NCI-H1694 (cell line): Measurements from ENCODE around the gene MGME1.

Experiments
- DNase-seq: peaks from one replicate; lab custom pipeline; 2025; lab: John Stamatoyannopoulos, UW

The MGME1 gene, protein sequence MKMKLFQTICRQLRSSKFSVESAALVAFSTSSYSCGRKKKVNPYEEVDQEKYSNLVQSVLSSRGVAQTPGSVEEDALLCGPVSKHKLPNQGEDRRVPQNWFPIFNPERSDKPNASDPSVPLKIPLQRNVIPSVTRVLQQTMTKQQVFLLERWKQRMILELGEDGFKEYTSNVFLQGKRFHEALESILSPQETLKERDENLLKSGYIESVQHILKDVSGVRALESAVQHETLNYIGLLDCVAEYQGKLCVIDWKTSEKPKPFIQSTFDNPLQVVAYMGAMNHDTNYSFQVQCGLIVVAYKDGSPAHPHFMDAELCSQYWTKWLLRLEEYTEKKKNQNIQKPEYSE

DNA sequence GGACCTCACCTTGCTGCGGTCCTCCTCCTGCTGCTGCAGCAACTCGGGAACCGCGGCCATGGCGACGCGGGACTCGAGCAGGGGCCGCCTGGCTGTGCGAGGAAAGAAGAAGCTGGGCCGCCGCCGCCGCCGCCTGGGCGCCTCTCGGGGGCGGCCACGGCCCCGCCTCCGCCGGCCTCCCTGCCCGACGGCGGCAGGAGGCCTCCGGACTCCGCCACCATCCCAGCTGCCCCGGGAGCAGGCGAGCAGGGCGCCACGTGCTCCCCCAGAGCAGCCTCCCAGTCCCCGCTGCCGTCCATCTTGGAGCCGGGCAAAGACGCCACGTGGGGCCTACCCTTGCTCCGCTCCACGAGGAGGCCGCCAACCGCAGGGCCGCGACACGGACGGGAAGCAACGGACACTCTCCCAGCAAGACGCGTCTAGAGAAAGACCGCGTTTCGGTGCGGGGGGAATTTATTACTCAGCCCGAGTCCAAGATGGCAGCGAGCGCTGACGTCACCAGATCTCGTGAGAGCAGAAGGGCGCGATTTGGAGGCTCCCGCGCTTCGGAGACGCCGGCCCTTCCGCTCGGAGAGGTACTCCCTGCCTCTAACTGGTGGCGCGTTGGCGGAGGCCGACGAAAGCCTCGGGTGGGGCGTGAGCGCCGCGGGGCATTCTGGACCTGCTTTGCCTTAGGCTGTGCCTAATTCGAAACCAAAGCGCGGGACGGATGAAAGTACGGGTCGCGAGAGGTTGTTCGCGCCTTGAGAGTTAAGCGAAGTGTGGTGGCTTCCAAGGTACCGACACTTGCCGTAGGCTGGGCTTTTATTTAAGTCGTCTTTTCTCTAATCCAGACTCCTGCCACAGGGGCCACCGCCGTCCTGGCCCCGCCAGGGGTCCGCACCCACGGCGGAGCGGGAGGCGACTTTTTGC is at the start of gene MGME1, which contains the start of gene SNX5:
Gene MGME1 (plus strand): TSS at position 653 of the 912 bp plus-strand sequence. CDS start 842 bp downstream, outside the sequence.
Gene SNX5 (minus strand): TSS at position 429 of the 912 bp plus-strand sequence. CDS start 369 bp downstream, at position 60.
- DNase-seq: peak; percentile 94

DNA sequence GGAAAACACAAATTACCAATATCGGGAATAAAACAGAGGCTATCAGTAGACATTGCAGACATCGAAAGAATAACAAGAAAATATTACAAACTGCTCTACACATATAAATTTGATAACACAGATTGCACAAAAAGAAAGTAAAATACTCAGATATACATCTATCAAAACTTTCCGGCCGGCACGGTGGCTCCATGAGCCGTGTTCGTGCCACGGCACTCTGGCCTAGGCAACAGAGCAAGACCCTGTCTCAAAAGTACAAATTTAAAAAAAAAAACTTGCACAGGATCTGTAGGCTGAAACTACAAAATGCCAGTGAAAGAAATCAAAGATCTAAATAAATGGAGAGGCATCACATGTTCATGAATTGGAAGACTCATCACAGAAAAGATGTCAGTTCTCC is 49.7 kb upstream of the MGME1 start:
- no peak for DNase-seq

DNA sequence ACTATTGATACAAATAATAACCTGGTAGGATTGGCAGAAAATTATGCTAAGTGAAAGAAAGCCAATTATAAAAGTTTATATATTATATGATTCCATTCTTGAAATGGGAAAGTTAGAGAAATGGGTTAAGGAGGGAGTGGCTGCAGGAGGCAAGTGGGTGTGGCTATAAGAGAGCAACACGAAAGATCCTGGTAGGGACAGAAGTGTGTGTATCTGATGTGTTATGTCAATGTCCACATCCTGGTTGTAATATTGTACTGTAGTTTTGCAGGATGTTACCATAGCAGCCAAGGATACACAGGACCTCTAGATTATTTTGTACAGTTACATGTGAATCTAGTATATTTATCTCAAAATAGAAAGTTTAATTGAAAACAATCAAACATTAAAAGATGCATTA is 47.0 kb upstream of the MGME1 start:
- DNase-seq: no peak

DNA sequence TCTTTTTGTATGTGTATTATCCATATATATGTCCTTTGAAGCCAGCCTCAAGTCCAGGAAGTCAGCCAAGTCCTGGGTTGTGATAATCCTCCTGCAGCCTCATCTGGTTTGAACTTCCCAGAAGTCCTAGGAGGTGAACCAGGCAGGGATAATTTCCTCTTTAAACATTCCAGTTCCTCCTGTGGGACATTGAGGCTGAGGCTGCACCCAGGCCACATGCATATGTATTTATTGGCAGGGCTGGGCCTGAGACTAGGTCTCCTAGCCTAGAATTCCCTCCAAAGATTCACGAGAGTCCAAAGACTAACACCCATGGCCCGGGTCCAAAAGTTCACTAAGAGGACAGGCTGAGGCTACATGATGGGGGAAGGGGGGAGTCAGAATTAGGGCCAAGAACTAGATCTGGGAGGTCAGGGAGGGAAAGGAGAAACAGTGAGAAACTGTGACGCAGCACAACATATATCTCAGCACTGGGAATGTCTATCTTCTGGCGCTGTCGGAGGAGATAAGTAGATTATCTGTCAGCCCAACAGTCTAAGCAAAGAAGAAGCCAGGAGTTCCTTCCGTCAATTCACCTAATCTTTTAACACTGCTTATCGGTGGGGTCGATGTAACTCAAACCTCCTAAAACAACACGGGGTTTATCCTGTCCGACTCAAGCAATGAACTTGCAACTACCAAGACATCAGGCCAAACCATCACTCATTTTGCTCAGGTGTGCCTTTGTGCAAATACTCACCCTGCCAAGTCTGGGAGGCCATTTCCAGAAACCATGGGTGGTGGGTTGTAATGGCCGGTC is 43.5 kb upstream of the MGME1 start:
- DNase-seq: no peak

DNA sequence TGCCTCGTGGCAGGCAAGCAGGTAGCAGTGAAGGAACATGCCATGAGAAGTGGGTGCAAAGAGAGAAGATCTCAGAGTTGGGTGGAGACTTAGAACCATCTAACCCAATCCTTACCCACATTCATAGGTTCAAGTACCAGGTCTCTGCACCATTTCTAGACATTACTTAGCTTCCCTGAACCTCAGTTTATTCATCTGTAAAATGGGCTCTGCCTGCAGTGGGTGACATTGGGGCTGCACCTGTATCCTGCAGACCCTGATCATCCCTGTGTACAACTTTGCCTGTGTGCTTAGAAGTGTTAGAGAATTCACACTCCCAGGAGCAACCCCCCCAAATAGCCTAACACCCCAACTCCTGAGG is 42.9 kb upstream of the MGME1 start:
- no peak for DNase-seq

DNA sequence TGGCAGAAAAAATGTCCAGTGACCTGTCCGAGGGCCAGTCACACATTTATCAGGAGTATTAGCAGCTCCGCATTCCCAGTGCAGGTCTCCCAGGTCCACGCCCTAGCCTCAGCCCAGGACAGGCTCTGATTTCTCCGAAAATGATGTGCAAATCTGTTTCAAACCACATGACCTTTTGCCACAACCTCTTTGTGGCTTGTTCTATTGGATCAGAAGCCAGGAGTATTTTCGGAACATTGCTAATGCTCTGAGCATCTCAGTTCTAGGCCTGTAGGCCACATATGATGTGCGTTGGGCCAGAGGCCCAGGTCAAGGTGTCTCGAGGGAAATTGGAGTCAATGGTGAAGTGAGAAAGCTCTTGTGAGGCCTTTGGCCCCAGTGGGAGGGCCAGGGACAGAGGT is 40.6 kb upstream of the MGME1 start:
- DNase-seq: no peak

DNA sequence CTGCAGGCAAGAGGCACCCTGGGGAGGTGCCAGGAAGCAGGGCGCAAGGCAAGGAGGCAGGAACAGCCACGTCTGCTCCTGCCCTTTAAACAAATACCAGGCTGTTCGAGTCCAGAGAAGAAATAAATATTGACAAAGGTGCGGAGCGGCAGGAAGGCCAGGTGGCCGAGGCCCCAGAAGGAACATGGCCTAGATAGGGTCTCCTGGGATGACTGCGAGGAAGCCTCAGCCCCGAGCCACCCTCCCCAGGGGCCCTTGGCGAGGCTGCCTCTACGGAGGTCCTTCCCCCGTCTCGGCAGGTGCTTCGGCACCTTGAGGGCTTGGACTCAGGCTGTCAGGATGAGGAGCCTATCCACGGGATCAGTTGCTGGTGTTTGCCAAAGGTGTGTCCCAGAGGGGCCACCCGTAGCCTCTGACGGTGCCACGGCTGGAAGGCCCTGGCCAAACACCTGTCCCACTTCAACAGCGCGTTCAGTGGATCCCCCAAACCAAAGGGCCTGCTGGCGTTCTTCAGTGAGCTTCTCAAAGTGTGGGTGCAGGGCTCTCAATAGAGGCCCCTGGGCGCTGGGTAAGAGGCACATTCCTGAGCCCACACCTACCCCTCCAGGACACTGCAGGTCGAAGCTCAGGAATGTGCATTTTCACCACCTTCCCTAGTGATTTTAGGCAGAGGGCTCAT is 40.0 kb upstream of the MGME1 start:
- no peak for DNase-seq

DNA sequence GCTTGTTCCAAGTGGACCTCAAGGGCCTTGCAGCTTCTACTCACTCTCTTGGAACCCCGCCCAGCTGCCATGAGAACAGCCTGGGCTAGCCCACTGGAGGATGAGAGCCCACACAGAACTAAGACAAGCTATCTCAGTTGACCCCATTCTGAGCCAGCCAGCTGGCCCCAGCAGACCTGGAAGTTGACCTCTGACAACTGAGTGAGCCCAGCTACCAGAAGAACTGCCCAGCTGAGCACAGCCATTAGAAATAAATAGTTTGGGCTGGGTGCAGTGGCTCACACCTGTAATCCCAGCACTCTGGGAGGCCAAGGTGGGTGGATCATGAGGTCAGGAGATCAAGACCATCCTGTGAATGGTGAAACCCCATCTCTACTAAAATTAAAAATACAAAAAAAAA is 37.3 kb upstream of the MGME1 start:
- DNase-seq: no peak

DNA sequence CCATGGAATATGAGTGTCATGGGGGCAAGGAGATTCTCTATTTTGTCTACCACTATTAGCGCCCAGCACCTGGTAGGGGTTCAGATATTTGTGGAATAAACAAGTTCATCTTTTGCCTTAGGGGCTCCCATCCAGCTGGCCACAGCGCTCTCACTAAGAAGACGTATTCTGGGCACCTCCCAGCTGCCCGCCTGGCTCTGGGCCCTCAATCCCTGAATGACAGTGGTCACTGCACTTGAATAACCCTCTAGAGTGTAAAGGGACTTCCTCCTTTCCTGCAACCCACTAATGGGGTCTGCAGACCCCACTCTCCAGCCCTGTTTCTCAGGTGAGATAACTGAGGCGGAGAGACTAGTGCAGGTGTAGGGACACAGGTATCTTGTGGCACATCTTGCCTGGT is 36.4 kb upstream of the MGME1 start:
- DNase-seq: no peak

DNA sequence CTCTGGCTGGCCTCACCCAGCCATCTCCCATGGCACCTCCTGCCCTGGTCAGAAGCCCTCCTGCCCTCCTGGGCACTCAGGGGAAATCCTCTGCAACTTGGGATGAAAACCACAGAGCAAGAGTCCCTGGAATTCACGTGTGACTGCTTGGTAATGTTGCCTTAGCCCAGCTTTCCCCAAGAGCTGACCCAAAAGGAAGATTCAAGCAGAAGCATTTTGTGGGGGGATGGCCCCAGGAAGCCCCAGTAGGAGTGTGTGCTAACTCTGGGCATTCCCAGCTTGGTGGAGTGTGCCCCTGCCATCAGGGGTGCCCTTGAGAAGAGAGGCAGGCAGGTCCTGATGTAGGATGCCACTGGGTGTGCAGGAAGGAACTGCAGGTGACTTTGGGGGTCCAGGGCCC is 35.7 kb upstream of the MGME1 start:
- no peak for DNase-seq

DNA sequence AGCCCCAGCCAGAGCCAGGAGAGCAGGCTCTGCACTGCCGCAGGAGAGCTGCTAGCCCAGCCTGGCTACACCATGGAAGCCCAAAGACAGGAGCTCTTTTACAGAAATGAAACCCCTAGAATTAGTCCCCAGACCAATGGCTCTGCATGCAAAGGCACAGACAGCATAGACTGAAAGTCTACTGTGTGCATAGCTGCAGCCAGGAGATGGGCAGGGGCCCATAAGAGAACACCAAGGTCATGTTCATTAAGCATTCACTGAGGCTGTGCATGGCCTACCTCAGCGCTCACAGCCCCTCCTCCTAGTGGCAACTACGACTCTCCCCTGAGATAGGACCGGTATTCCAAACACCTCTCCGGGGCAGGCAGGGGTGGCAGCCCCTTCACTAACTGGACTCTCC is 35.1 kb upstream of the MGME1 start:
- DNase-seq: no peak

DNA sequence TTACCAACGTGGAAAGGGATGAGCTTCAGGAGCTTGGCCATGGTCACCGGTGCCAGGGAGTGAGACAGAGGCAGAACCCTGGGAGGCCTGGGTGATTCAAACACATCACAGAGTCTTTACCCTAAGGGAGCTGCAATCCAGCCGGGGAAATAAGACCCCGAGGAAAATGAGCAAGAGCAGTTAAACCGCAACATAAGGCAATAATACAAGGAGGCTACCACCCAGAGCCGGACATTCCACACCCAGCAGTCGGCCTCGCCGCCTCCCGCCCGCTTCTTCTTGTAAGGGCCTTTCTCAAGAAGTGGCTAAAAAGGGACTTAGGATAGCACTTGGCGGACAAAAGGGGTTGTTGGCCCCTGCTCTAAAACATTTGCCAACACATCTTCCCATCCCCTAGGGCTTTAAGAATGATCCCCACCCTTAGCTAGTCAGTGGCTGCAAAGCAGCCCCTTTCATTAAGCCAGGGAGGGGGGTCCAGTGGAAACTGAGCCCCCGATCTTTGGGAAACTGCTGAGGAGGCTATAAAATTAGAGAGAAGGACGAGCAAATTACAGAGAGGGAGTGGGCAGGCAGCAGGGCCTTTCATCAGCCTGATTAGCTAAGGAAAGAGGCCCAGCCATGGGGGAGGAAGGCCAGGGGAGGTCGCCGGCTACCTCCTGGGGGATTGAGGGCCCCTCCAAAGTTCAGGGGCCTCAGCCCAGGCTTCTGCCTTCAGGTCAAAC is 34.5 kb upstream of the MGME1 start:
- DNase-seq: no peak

DNA sequence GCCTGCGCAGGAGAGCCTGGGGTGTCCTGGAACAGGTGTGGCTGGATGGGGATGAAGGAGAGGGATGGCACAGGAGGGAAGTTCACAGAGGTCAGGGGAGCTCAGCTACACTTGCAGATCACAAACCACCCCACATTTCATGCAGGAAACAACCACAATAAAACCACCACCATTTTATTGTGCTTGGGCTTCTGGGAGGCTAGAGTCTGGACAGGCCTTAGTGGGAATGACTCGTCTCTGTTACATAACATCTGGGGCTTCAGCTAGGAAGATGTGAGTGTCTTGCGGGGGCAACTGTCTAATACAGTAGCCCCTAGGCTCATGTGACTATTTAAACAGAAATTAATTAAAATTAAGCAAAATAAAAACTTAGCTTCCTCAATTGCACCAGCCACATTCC is 33.6 kb upstream of the MGME1 start:
- no peak for DNase-seq

DNA sequence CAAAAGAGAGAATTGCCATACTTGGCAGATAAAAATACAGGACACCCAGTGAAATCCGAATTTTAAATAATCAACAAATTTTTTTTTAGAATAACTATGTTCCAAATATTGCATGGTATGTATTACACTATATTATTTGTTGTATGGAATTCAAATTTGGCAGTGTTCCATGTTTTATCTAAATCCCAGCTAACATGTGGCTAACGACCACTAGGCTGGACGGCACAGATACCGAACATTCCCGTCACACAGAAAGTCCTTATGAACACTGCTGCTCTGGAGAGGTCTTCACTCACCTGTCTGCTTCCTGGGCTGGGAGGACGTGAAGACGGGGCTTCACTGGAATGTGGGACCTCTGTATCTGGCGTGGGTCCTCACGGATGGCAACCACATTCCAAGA is 33.1 kb upstream of the MGME1 start:
- DNase-seq: no peak

DNA sequence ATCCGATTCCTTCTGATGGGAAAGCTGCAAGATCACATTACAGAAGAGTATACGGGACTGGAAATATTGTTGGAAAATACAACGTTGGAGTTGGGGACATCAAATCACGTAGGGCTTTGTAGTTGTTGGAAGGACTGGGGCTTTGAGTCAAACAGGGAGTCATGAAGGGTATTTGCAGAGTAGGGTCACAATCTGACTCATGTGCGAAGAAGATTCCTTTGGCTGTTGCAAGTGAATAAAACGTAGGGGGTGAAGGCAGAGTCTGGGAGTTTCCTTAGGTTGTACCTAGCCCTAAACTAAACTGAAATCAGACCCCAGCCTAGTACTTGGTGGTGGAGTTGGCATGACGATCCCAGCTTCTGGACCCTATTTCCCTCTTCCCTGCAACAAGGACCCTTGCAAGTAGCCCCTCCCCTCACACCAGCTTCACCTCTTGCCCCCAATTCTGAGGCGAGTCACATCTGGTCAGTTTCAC is 32.5 kb upstream of the MGME1 start:
- no peak for DNase-seq

DNA sequence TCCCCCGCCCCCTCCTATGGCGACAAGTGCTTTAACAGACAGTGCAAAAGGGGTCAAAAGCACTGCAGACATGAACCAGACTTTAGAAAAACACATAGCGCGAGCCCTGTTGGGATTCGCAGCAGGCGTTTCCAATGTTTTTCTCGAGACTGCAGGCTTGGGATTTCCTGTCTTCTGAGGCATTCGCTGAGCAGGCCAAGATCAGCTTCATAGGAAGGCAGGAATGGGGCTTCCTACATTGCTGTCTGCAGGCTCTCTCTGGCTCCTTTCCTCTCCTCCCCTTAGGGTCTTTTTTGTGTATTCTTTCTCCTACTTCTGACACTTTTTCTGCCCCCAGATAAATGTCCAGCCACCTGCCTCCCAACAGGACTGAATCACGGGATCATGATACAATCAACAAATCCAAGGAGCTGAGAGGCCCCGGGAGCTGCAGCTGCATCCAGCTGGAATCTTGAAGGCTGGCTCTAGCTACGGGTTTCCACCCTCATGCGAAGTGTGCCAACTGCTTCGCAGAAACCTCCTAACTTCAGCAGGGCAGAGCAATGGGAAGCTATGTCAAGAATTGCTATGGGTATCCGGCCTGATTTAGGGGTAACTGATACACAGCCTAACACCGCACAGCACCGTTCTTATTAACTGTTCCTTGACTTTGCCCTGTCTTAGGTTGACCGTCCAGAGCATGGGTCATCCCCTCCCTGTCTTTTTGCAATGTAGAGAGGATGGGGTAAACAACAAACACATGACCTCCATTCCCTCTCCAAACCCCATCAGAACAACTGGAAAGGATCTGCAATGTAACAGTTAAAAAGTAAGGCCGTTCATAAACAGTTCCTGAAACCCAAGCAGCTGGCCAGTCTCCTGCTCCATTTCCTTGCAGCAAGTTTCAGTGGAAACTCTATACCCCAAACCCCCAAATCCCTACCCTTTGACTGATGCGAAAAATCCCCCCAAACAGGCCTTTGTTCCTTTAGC is 31.8 kb upstream of the MGME1 start:
- DNase-seq: no peak

DNA sequence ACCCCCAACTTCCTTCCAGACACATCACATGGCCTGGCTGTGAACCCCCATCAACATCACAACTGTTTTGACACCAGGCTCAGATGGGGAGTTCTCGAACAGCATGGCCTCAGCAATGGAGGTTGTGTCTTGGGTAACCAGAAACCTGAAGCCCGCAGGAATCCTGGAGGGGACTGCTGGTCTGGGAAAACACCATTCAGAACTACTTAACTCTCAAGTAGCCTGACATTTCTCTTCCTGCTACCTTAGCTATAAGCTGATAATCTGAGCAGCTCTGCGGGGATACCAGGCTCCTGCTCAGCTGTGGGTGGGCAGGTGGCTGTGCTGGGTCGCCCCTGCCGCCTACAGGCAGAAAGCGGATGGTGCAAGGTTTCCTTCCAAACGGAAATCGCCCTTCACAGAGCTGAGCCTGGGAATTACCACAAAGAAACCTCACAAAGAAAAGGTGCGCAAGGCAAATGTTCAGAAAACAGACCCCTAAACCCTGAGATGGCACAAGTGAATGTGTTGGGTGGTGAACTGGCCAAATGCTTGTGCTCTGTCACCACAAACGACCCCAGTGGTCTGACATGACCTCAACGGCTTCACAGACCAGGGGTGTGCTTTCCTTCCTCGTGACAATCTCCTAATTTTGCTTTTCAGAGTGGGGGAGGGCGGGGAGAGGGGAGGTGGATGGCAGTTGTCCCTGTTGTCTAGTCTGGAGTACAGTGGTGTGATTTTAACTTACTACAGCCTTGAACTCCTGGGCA is 29.8 kb upstream of the MGME1 start:
- DNase-seq: peak; percentile 45

DNA sequence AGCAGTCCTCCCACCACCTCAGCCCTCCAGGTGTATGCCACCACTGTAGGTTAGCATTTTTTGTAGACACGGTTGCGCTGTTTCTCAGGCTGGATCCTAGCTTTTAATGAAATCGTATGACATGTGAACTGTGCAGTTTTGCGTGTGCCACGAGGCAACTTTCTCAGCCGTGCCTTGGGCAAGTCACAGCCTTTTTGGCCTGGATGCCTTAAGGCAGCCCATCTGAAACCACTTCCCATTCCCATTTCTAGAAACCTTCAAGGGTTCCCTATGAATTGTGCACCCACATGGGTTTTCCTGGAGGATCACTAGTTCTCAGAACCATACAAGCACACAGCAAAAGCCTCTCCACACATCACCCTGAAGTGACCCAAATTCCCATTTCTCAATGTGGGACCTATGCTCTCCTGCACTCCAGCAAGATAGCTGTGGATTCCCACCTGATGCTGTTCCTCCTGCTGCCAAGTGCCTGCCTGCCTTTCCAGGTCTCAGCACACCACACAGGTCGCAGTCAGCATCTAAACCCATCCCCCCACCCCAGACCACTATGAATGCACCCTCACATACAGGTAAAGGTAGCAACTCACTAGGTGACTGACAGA is 29.1 kb upstream of the MGME1 start:
- DNase-seq: no peak
